KOPT-K1 (cell line): ENCODE measurements around the gene NUFIP1.
"Not testable (repeated sequence)": the region's sequence is repeated elsewhere in the genome, so short reads cannot be mapped to it uniquely, and the experiment has no call there.

Experiments used
- H3K27ac ChIP-seq: fragments of 200-600 bp; sonication (generic); 2 replicates; pipeline ENCODE4 v1.5.1; 2016; ENCODE audit warnings: antibody characterized with exemption, mild to moderate bottlenecking, low read depth, low read length; ENCODE audit not compliant: poor library complexity, severe bottlenecking
- H3K36me3 ChIP-seq: fragments of 200-600 bp; sonication (generic); 2 replicates; pipeline ENCODE4 v1.5.1; 2017; ENCODE audit warnings: antibody characterized with exemption, mild to moderate bottlenecking, low read length, moderate library complexity; ENCODE audit not compliant: insufficient read depth
- H3K9me3 ChIP-seq: fragments of 200-600 bp; sonication (generic); 2 replicates; pipeline ENCODE4 v1.5.1; 2017; ENCODE audit warnings: antibody characterized with exemption, low read length, mild to moderate bottlenecking; ENCODE audit not compliant: insufficient read depth, poor library complexity, severe bottlenecking

The NUFIP1 gene

GRCh38 chr13:44943411-44943810, 45.9 kb downstream of the NUFIP1 start:
- H3K27ac ChIP-seq, H3K9me3 ChIP-seq: not testable (repeated sequence)
- peaks cover 36% of the 10 kb centered on the region for H3K36me3 ChIP-seq

GRCh38 chr13:44938854-44939253, 50.4 kb downstream of the NUFIP1 start:
- peaks cover 23% of the 10 kb centered on the region for H3K36me3 ChIP-seq
- no peaks in the 10 kb centered on the region for H3K9me3 ChIP-seq
- no peak overlapping the region for H3K27ac ChIP-seq

- H3K9me3 ChIP-seq: no peaks in the 10 kb centered on the region
Observed at GRCh38 chr13:44936246-44936645, 53.0 kb downstream of the NUFIP1 start.

GRCh38 chr13:44934724-44935123, 54.5 kb downstream of the NUFIP1 start:
- no peaks in the 10 kb centered on the region for H3K36me3 ChIP-seq
- no peak overlapping the region for H3K27ac ChIP-seq
- no peaks in the 10 kb centered on the region for H3K9me3 ChIP-seq

More at GRCh38 chr13:44936246-44936645, 53.0 kb downstream of the NUFIP1 start:
- Histone ChIP-seq H3K36me3 (no peaks in the 10 kb centered on the region), H3K27ac (no peak overlapping the region)

- Histone ChIP-seq H3K27ac (no peak overlapping the region), H3K36me3 (no peaks in the 10 kb centered on the region), H3K9me3 (no peaks in the 10 kb centered on the region)
Observed at GRCh38 chr13:44932850-44933251, 56.4 kb downstream of the NUFIP1 start.

GRCh38 chr13:44932171-44932849, 57.0 kb downstream of the NUFIP1 start:
- Histone ChIP-seq H3K36me3 (no peaks in the 10 kb centered on the region), H3K9me3 (no peaks in the 10 kb centered on the region), H3K27ac (no peak overlapping the region)

- Histone ChIP-seq H3K27ac (no peak overlapping the region), H3K36me3 (no peaks in the 10 kb centered on the region), H3K9me3 (no peaks in the 10 kb centered on the region)
Observed at GRCh38 chr13:44930963-44931623, 58.2 kb downstream of the NUFIP1 start.

GRCh38 chr13:44930280-44930679, 59.0 kb downstream of the NUFIP1 start:
- no peak overlapping the region for H3K27ac ChIP-seq
- H3K9me3 ChIP-seq: no peaks in the 10 kb centered on the region
- no peaks in the 10 kb centered on the region for H3K36me3 ChIP-seq

- H3K36me3 ChIP-seq: no peaks in the 10 kb centered on the region
- H3K27ac ChIP-seq: no peak overlapping the region
- no peaks in the 10 kb centered on the region for H3K9me3 ChIP-seq
Observed at GRCh38 chr13:44929692-44930091, 59.6 kb downstream of the NUFIP1 start.

- Histone ChIP-seq H3K9me3 (no peaks in the 10 kb centered on the region), H3K36me3 (no peaks in the 10 kb centered on the region), H3K27ac (no peak overlapping the region)
Observed at GRCh38 chr13:44927968-44928367, 61.3 kb downstream of the NUFIP1 start.

GRCh38 chr13:44921931-44922758, 67.1 kb downstream of the NUFIP1 start:
- no peaks in the 10 kb centered on the region for H3K9me3 ChIP-seq
- no peak overlapping the region for H3K27ac ChIP-seq
- no peaks in the 10 kb centered on the region for H3K36me3 ChIP-seq

- Histone ChIP-seq H3K27ac (no peak overlapping the region), H3K9me3 (no peaks in the 10 kb centered on the region), H3K36me3 (no peaks in the 10 kb centered on the region)
Observed at GRCh38 chr13:44921246-44921877, 67.9 kb downstream of the NUFIP1 start.

GRCh38 chr13:44920013-44920412, 69.3 kb downstream of the NUFIP1 start:
- no peak overlapping the region for H3K27ac ChIP-seq
- no peaks in the 10 kb centered on the region for H3K9me3 ChIP-seq
- no peaks in the 10 kb centered on the region for H3K36me3 ChIP-seq

GRCh38 chr13:44919104-44919804, 70.0 kb downstream of the NUFIP1 start:
- no peaks in the 10 kb centered on the region for H3K9me3 ChIP-seq
- H3K36me3 ChIP-seq: no peaks in the 10 kb centered on the region
- H3K27ac ChIP-seq: peak overlapping the region; percentile 72
